Esophagus muscularis mucosa (tissue), 3 donors: ENCODE data around the gene KIF12.

Source experiments
- CTCF ChIP-seq, 3 experiments: fragments of 200-600 bp in 2 of 3; fragments of 450-650 bp in 1 of 3; sonication (generic) in 2 of 3; IDR thresholded peaks; one replicate each; pipeline ENCODE4 v1.5.1; 2017 to 2019; ENCODE audit warnings: antibody characterized with exemption in 3 of 3, mild to moderate bottlenecking in 2 of 3, moderate library complexity in 1 of 3
- EP300 ChIP-seq: sonication (generic); formaldehyde crosslinking; IDR thresholded peaks from one replicate; pipeline ENCODE4 v1.6.1; 2017; ENCODE audit warnings: antibody characterized with exemption

GRCh38 chr9:114089206-114089840, 9.8 kb downstream of the KIF12 start:
- TF ChIP-seq EP300 (no peak), CTCF (IDR thresholded peaks at IDR 0.05) (no peak)
